ENCODE results near the gene IGDCC3. TPM values are rescaled to one million over a fixed set of nuclear protein-coding genes. Genes with fewer than 3 reads are reported as not detected.

Gene IGDCC3
- total RNA-seq, 2 donors from 2014 or later = 7.9 to 13.5 TPM

DNA sequence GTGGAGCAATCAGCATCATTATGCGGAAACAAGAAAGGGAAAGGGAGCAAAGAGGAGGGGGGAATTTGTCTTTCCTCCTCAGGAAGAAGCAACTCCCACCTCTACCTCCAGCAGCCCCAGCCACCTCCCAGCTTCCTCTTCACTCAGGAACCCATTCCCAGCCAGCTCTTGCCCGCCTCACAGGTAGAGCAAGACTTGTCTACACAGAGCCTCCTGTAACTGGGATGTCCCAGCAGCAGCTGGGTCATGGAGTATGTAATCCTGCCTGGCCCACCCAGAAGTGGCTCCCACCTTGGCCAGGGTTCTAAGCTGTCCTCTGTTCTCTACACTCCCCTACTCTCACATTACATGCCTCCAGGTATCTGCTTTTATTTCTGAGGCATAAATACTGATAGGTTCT lies 14.0 kb downstream of the IGDCC3 start:
- Mint-ChIP-seq H3K9me3 (no peaks in the 10 kb centered on the region), H3K27me3 (ENCODE audit: insufficient read depth) (peaks cover 19% of the 10 kb centered on the region), H3K4me3 (no peak overlapping the region), H3K27ac (no peak overlapping the region), H3K4me1 (peaks cover 33% of the 10 kb centered on the region), H3K36me3 (ENCODE audit: low read depth) (no peaks in the 10 kb centered on the region)
- Histone ChIP-seq H3K9ac (ENCODE audit: extremely low read depth, low read length, poor library complexity, severe bottlenecking) (no peak overlapping the region), H3K27ac (ENCODE audit: low read depth, low read length) (no peak overlapping the region), H3K36me3 (ENCODE audit: control insufficient read depth, insufficient read depth, low read length) (no peaks in the 10 kb centered on the region), H3K27me3 (ENCODE audit: control insufficient read depth, insufficient read depth, low read length, poor library complexity, severe bottlenecking) (no peaks in the 10 kb centered on the region), H3K9me3 (ENCODE audit: control insufficient read depth, low read length) (no peaks in the 10 kb centered on the region), H3K4me1 (ENCODE audit: control insufficient read depth, insufficient read depth, low read length) (peaks cover 9% of the 10 kb centered on the region), H3K4me3 (ENCODE audit: low read length) (no peak overlapping the region)
- TF ChIP-seq, protein P1, sequence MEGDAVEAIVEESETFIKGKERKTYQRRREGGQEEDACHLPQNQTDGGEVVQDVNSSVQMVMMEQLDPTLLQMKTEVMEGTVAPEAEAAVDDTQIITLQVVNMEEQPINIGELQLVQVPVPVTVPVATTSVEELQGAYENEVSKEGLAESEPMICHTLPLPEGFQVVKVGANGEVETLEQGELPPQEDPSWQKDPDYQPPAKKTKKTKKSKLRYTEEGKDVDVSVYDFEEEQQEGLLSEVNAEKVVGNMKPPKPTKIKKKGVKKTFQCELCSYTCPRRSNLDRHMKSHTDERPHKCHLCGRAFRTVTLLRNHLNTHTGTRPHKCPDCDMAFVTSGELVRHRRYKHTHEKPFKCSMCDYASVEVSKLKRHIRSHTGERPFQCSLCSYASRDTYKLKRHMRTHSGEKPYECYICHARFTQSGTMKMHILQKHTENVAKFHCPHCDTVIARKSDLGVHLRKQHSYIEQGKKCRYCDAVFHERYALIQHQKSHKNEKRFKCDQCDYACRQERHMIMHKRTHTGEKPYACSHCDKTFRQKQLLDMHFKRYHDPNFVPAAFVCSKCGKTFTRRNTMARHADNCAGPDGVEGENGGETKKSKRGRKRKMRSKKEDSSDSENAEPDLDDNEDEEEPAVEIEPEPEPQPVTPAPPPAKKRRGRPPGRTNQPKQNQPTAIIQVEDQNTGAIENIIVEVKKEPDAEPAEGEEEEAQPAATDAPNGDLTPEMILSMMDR (conservative IDR thresholded peaks at IDR 0.05) = no peak
- 65 to 90% methylated on average over 2 of the region's 2 CpGs for WGBS, 2 experiments (ENCODE audit: insufficient coverage in 1 of 2, insufficient read length in 1 of 2)
- peak; percentile 51 for DNase-seq

DNA sequence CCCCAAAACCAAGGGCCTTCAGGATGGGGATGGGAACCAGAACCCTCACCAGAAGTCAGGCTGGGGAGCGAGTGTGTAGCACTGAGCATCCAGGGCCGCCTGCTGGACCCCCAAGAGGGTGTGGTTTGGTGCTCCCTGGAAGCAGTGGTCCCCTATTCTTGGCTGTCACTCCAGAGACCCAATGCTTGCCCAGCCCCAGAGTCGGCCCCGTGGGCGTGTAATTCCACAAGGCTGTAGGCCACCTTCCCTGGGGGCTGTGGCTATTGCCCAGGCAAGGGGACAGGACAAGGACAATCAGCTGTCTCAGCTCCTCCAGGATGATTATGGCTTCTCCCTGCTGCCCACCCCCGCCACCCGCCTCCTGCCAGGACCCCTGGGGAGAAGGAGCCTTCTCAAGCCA lies 14.5 kb downstream of the IGDCC3 start:
- Mint-ChIP-seq H3K4me3 (no peak overlapping the region), H3K27me3 (ENCODE audit: insufficient read depth) (peaks cover 20% of the 10 kb centered on the region), H3K9me3 (no peaks in the 10 kb centered on the region), H3K27ac (no peak overlapping the region), H3K36me3 (ENCODE audit: low read depth) (no peaks in the 10 kb centered on the region), H3K4me1 (peaks cover 29% of the 10 kb centered on the region)
- 91 to 93% methylated on average over 4 to 7 of the region's 7 CpGs for WGBS, 2 experiments (ENCODE audit: insufficient coverage in 1 of 2, insufficient read length in 1 of 2)
- H3K9me3 ChIP-seq (ENCODE audit: control insufficient read depth, low read length) = no peaks in the 10 kb centered on the region
- peaks cover 6% of the 10 kb centered on the region for H3K4me1 ChIP-seq (ENCODE audit: control insufficient read depth, insufficient read depth, low read length)
- no peaks in the 10 kb centered on the region for H3K27me3 ChIP-seq (ENCODE audit: control insufficient read depth, insufficient read depth, low read length, poor library complexity, severe bottlenecking)
- TF ChIP-seq, protein P1 (conservative IDR thresholded peaks at IDR 0.05) = no peak
- peak; percentile 48 for DNase-seq
- H3K27ac ChIP-seq (ENCODE audit: low read depth, low read length) = no peak overlapping the region
- no peaks in the 10 kb centered on the region for H3K36me3 ChIP-seq (ENCODE audit: control insufficient read depth, insufficient read depth, low read length)
- H3K9ac ChIP-seq (ENCODE audit: extremely low read depth, low read length, poor library complexity, severe bottlenecking) = no peak overlapping the region
- H3K4me3 ChIP-seq (ENCODE audit: low read length) = no peak overlapping the region

DNA sequence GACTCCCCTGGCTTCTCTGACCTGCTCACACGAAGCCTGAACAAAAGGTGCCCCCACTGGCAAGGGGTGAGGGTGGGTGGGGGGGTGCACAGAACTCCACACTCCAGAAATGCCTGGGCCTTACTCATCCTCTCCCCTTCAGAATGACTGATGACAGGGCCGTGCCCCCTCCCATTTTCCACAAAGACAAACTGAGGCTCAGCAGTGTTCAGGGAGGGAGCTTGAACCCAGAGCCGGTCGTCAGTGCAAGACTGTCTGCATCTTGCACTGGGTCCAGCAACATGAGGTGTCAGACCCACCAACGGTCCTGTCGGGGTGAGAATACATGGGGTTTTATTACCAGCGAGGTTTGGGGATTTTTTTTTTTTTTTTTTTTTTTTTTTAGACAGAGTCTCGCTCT lies 15.3 kb downstream of the IGDCC3 start:
- Histone ChIP-seq H3K36me3 (ENCODE audit: control insufficient read depth, insufficient read depth, low read length) (no peaks in the 10 kb centered on the region), H3K27me3 (ENCODE audit: control insufficient read depth, insufficient read depth, low read length, poor library complexity, severe bottlenecking) (no peaks in the 10 kb centered on the region), H3K9me3 (ENCODE audit: control insufficient read depth, low read length) (no peaks in the 10 kb centered on the region), H3K4me1 (ENCODE audit: control insufficient read depth, insufficient read depth, low read length) (peaks cover 4% of the 10 kb centered on the region), H3K27ac (ENCODE audit: low read depth, low read length) (no peak overlapping the region), H3K9ac (ENCODE audit: extremely low read depth, low read length, poor library complexity, severe bottlenecking) (no peak overlapping the region), H3K4me3 (ENCODE audit: low read length) (no peak overlapping the region)
- DNase-seq = peak; percentile 36
- peaks cover 21% of the 10 kb centered on the region for H3K4me1 Mint-ChIP-seq
- H3K9me3 Mint-ChIP-seq = no peaks in the 10 kb centered on the region
- H3K4me3 Mint-ChIP-seq = no peak overlapping the region
- no peak overlapping the region for H3K27ac Mint-ChIP-seq
- H3K27me3 Mint-ChIP-seq (ENCODE audit: insufficient read depth) = peaks cover 27% of the 10 kb centered on the region
- WGBS, 2 experiments (ENCODE audit: insufficient coverage in 1 of 2, insufficient read length in 1 of 2) = 94% methylated on average over 6 of the region's 8 CpGs; no CpG with 5 or more reads in 1 of the 2 experiments
- TF ChIP-seq, protein P1 (conservative IDR thresholded peaks at IDR 0.05) = no peak
- no peaks in the 10 kb centered on the region for H3K36me3 Mint-ChIP-seq (ENCODE audit: low read depth)

Measured in endodermal cell (in vitro differentiated cells).